Suprapubic skin (tissue), 4 donors: ENCODE results near the gene OAF. TPM values are rescaled to one million over a fixed set of nuclear protein-coding genes. Genes with fewer than 3 reads are reported as not detected.
A peak's percentile ranks its signal among the peaks of the same experiment; 100 is the strongest.

Experiments used
- DNase-seq, 2 donors: peaks; one replicate each; pipeline ENCODE4 v3.0.0-alpha.2; 2019; ENCODE audit warnings: low spot score in 2 of 2
- H3K27ac ChIP-seq: fragments of 200-600 bp; sonication (generic); one replicate; pipeline ENCODE4 v1.5.1; 2019
- H3K27me3 ChIP-seq: fragments of 200-600 bp; sonication (generic); one replicate; pipeline ENCODE4 v1.5.1; 2019
- H3K36me3 ChIP-seq: fragments of 200-600 bp; sonication (generic); one replicate; pipeline ENCODE4 v1.5.1; 2019
- H3K4me1 ChIP-seq: fragments of 200-600 bp; sonication (generic); one replicate; pipeline ENCODE4 v1.5.1; 2019
- H3K4me3 ChIP-seq: fragments of 200-600 bp; sonication (generic); one replicate; pipeline ENCODE4 v1.5.1; 2019; ENCODE audit warnings: mild to moderate bottlenecking
- H3K9me3 ChIP-seq: fragments of 200-600 bp; sonication (generic); one replicate; pipeline ENCODE4 v1.5.1; 2019
- CTCF ChIP-seq, 2 donors: fragments of 200-600 bp in 1 of 2; fragments of 450-650 bp in 1 of 2; sonication (generic) in 1 of 2; IDR thresholded peaks; one replicate each; pipeline ENCODE4 v1.5.1; 2016 to 2019; ENCODE audit warnings: antibody characterized with exemption in 2 of 2, mild to moderate bottlenecking in 1 of 2, moderate library complexity in 1 of 2
- EP300 ChIP-seq: sonication (generic); formaldehyde crosslinking; IDR thresholded peaks from one replicate; pipeline ENCODE4 v1.6.1; 2017; ENCODE audit warnings: antibody characterized with exemption
- POLR2A ChIP-seq, 2 donors: fragments of 450-650 bp; IDR thresholded peaks; one replicate each; pipeline ENCODE4 v1.6.1; 2017; ENCODE audit warnings: antibody characterized with exemption in 2 of 2, mild to moderate bottlenecking in 2 of 2, moderate library complexity in 2 of 2
- POLR2AphosphoS5 ChIP-seq, 3 donors: sonication (generic); formaldehyde crosslinking; IDR thresholded peaks; one replicate each; pipeline ENCODE4 v1.6.1; 2017; ENCODE audit warnings: antibody characterized with exemption in 3 of 3
- WGBS: methylation state at CpG from one replicate; pipeline ENCODE4 v1.1.5; 2018; 5-methylcytosine and 5-hydroxymethylcytosine counted together
- total RNA-seq, 4 donors: library from RNA; depleted of rRNA; stranded (reverse); fragments of >200 nt; gene quantifications; one replicate each; pipeline ENCODE4 v1.1.0, GENCODE V29; 2016

OAF gene
- total RNA-seq, 4 donors from 2014 or later, result 5.0 to 13.0 (median 10.8) TPM

DNA sequence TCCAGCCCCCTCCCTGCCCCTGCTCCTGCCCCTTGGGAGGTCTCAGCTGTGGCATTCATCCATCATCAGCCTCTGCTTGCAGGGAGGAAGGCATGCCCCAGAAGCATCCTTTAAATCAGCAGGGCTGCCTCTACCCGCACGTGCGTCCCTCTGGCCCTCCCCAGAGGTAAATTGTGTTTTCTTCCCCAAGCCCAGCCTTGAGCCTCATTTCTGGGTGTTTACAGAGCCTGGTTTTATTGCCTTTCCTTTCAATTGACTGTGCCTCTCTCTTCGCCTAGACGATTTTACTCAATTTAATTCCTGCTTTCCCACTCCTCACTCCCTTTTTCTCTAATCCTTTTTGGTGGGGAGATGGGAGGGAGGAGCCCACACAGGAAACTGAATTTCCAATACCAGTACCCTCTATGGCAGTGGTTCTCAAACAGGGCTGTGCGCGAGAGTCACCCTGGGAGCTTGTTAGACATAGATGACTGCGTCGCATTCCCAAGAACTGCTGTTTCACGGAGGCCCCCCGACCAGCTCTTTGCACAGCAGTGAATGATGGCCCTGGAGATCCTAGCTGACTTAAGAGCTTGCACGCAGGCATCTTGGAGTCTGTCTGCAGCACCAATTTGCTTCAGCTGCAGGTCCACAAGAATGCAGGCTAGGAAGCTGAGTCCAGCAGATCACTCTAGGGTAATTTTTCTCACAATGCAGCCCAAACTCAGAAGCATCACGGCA is 15.1 kb upstream of the OAF start:
- WGBS, result 86% methylated on average over 12 of the region's 13 CpGs
- TF ChIP-seq POLR2A (IDR thresholded peaks at IDR 0.05) (no peak), CTCF (IDR thresholded peaks at IDR 0.05) (no peak), POLR2AphosphoS5 (IDR thresholded peaks at IDR 0.05) (no peak), EP300 (no peak)
- DNase-seq, result no peak

DNA sequence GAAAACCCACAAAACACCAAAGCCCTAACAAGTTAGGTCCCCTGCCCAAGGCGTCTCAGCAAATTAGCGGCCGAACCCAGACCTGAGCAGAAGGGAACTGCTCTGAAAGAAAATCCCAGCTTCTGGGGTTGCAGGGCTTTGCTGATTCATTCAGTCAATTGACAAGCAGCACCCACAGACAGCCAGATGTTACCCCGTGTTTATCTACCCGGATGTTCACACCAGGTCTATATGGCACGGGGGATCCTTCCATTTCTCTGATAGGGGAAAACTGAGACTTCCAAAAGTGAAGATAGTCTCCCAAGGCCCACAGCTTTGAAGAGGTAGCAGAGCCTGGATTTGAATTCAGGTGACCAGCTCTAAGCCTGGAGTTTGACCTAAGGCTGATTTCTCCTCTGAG is 14.0 kb upstream of the OAF start:
- H3K9me3 ChIP-seq, result no peaks in the 10 kb centered on the region
- H3K36me3 ChIP-seq, result no peaks in the 10 kb centered on the region
- WGBS, result 70% methylated on average over 5 of the region's 6 CpGs
- TF ChIP-seq CTCF (IDR thresholded peaks at IDR 0.05) (no peak), POLR2A (IDR thresholded peaks at IDR 0.05) (no peak), POLR2AphosphoS5 (IDR thresholded peaks at IDR 0.05) (no peak), EP300 (no peak)
- peak overlapping the region; percentile 36 for H3K27ac ChIP-seq
- DNase-seq, result no peak
- no peaks in the 10 kb centered on the region for H3K27me3 ChIP-seq
- no peak overlapping the region for H3K4me3 ChIP-seq
- peaks cover 27% of the 10 kb centered on the region for H3K4me1 ChIP-seq

More for the DNA sequence above, 15.1 kb upstream of the OAF start:
- no peaks in the 10 kb centered on the region for H3K36me3 ChIP-seq
- no peaks in the 10 kb centered on the region for H3K9me3 ChIP-seq
- H3K4me3 ChIP-seq, result no peak overlapping the region
- H3K4me1 ChIP-seq, result peaks cover 27% of the 10 kb centered on the region
- no peaks in the 10 kb centered on the region for H3K27me3 ChIP-seq
- no peak overlapping the region for H3K27ac ChIP-seq

DNA sequence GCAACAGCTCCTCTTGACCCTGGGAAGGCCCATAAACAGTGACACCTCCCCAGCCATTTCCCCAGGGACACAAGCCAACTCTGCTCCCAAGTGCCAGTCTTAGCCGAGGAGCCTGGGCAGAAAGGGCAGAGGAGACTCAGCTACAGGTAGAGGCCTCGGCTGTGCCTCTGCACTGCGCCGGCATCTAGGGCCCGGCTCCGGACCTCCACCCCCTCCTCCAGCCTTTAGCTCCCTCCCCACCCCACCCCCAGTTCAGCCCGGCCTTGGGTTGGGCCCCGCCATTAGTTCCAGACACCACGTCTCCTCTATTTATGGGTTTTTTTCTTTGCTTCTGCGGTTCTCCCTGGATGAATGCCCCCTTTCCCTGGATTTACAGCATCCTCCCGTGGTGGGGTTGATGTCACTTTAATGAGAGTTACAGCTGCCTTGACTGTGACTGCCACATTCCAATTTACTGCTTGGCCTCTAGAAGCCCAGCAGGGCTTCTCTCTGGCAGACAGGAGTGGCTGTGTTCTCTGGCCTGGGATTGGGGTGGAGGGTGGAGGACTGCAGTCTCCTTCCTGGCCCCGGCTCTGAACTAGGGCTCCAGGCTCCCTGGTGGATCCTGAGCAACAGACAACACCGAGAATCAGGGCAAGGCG is 13.5 kb upstream of the OAF start:
- Histone ChIP-seq H3K4me1 (peaks cover 27% of the 10 kb centered on the region), H3K27me3 (no peaks in the 10 kb centered on the region), H3K36me3 (no peaks in the 10 kb centered on the region), H3K9me3 (no peaks in the 10 kb centered on the region), H3K4me3 (no peak overlapping the region), H3K27ac (peak overlapping the region; percentile 36)
- WGBS, result 58% methylated on average over 13 of the region's 14 CpGs
- DNase-seq, result no peak
- no peak for TF ChIP-seq POLR2A (IDR thresholded peaks at IDR 0.05)
- TF ChIP-seq EP300, result no peak
- no peak for TF ChIP-seq POLR2AphosphoS5 (IDR thresholded peaks at IDR 0.05)
- no peak for TF ChIP-seq CTCF (IDR thresholded peaks at IDR 0.05)

GRCh38 chr11:120197977-120198376 is 12.9 kb upstream of the OAF start:
- Histone ChIP-seq H3K36me3 (no peaks in the 10 kb centered on the region), H3K9me3 (no peaks in the 10 kb centered on the region), H3K27me3 (no peaks in the 10 kb centered on the region), H3K27ac (peak overlapping the region; percentile 25), H3K4me3 (no peak overlapping the region), H3K4me1 (peaks cover 27% of the 10 kb centered on the region)
- no peak for DNase-seq
- no peak for TF ChIP-seq POLR2AphosphoS5 (IDR thresholded peaks at IDR 0.05)
- TF ChIP-seq POLR2A (IDR thresholded peaks at IDR 0.05), result no peak
- TF ChIP-seq CTCF (IDR thresholded peaks at IDR 0.05), result no peak
- TF ChIP-seq EP300, result no peak
- 45% methylated on average over 9 of the region's 9 CpGs for WGBS

GRCh38 chr11:120198403-120198786 is 12.4 kb upstream of the OAF start:
- Histone ChIP-seq H3K27me3 (no peaks in the 10 kb centered on the region), H3K9me3 (no peaks in the 10 kb centered on the region), H3K4me3 (no peak overlapping the region), H3K27ac (no peak overlapping the region), H3K4me1 (peaks cover 27% of the 10 kb centered on the region), H3K36me3 (no peaks in the 10 kb centered on the region)
- DNase-seq, result no peak
- 78% methylated on average over 5 of the region's 5 CpGs for WGBS
- TF ChIP-seq EP300 (no peak), POLR2AphosphoS5 (IDR thresholded peaks at IDR 0.05) (no peak), POLR2A (IDR thresholded peaks at IDR 0.05) (no peak), CTCF (IDR thresholded peaks at IDR 0.05) (no peak)
